GM19468 (cell line): ENCODE data around the gene RADX.
"Not testable (repeated sequence)": the region's sequence is repeated elsewhere in the genome, so short reads cannot be mapped to it uniquely, and the experiment has no call there.

Experiments used
- ATAC-seq: cut with Tn5 transposase; IDR thresholded peaks from one replicate; pipeline ENCODE4 v1.9.1; 2021; ENCODE audit warnings: mild to moderate bottlenecking, moderate library complexity, moderate number of reproducible peaks; ENCODE audit not compliant: unreplicated experiment; ENCODE audit errors: extremely low read depth

The RADX gene

GRCh38 chrX:106611679-106612392 is at the start of gene RADX:
RADX (plus strand) TSS chrX:106611978; CDS start chrX:106612081, 103 bp downstream.
- peak; percentile 92 for ATAC-seq

- ATAC-seq: no peak
Measured at GRCh38 chrX:106564986-106565385, 46.8 kb upstream of the RADX start.

- no peak for ATAC-seq
Measured at GRCh38 chrX:106566362-106566761, 45.4 kb upstream of the RADX start.

GRCh38 chrX:106581856-106582255 is 29.9 kb upstream of the RADX start:
- ATAC-seq: no peak

GRCh38 chrX:106585478-106585877 is 26.3 kb upstream of the RADX start:
- no peak for ATAC-seq

- ATAC-seq: no peak
Measured at GRCh38 chrX:106588801-106589200, 23.0 kb upstream of the RADX start.

GRCh38 chrX:106599411-106599810 is 12.4 kb upstream of the RADX start:
- ATAC-seq: no peak

GRCh38 chrX:106606571-106606970 is 5.2 kb upstream of the RADX start:
- no peak for ATAC-seq

GRCh38 chrX:106608016-106608415 is 3.8 kb upstream of the RADX start:
- ATAC-seq: no peak

- ATAC-seq: no peak
Measured at GRCh38 chrX:106611317-106611678, 480 bp upstream of the RADX start.

- no peak for ATAC-seq
Measured at GRCh38 chrX:106612393-106612763, 600 bp downstream of the RADX start.

- no peak for ATAC-seq
Measured at GRCh38 chrX:106613277-106613676, 1.5 kb downstream of the RADX start.

- no peak for ATAC-seq
Measured at GRCh38 chrX:106615041-106615440, 3.3 kb downstream of the RADX start.

GRCh38 chrX:106619797-106620196 is 8.0 kb downstream of the RADX start:
- no peak for ATAC-seq

- no peak for ATAC-seq
Measured at GRCh38 chrX:106621836-106622235, 10.1 kb downstream of the RADX start.

- ATAC-seq: no peak
Measured at GRCh38 chrX:106626789-106627188, 15.0 kb downstream of the RADX start.

- ATAC-seq: no peak
Measured at GRCh38 chrX:106631615-106632014, 19.8 kb downstream of the RADX start.

- ATAC-seq: peak; percentile 86
Measured at GRCh38 chrX:106649523-106650428, 38.0 kb downstream of the RADX start.

- ATAC-seq: not testable (repeated sequence)
Measured at GRCh38 chrX:106653625-106654024, 41.8 kb downstream of the RADX start.

- no peak for ATAC-seq
Measured at GRCh38 chrX:106670631-106671030, 58.9 kb downstream of the RADX start.

GRCh38 chrX:106672527-106672926 is 60.7 kb downstream of the RADX start:
- ATAC-seq: no peak
